HCT116 (cell line): ENCODE data around the gene RASSF7. TPM values are rescaled to one million over a fixed set of nuclear protein-coding genes. Genes with fewer than 3 reads are reported as not detected.

Experiments
- ATAC-seq: fragments of 200-7000 bp; cut with Tn5 transposase; 2 replicates; pipeline ENCODE4 v1.9.1; 2020; ENCODE audit warnings: mild to moderate bottlenecking, moderate library complexity
- BruUV-seq: library from RNA; stranded (reverse); fragments of 400-500 nt; replicated peaks from 2 replicates; lab custom pipeline; 2021; lab: Mats Ljungman, UMichigan
- CTCF ChIA-PET: fragments of 300-600 bp; sonication (Branson Sonifier 250); formaldehyde crosslinking; loops from one replicate; lab custom pipeline; 2021; ENCODE audit warnings: antibody characterized with exemption; lab: Charles Lee
- POLR2A ChIA-PET: fragments of 300-600, 350-600 bp; sonication (Branson Sonifier 250); formaldehyde crosslinking; loops from one replicate; lab custom pipeline; 2021; ENCODE audit warnings: antibody characterized with exemption; lab: Charles Lee
- RAD21 ChIA-PET, 2 experiments: fragments of 300-600 bp; sonication (Branson Sonifier 250); formaldehyde crosslinking; loops; one replicate each; lab custom pipeline; 2023; ENCODE audit warnings: low total read pairs in 2 of 2; ENCODE audit not compliant: uncharacterized antibody in 2 of 2, unreplicated experiment in 2 of 2, low non-redundant PET in 1 of 2; lab: Charles Lee
- DNase-seq: peaks from one replicate; pipeline ENCODE4 v3.0.0-alpha.2; 2010; ENCODE audit warnings: low read depth, low spot score
- H2AFZ ChIP-seq: fragments of 200-600 bp; shearing (Covaris generic), sonication (generic); 2 replicates; pipeline ENCODE4 v1.6.1; 2017; ENCODE audit warnings: low read depth, mixed run types, mixed read lengths, antibody characterized with exemption, low read length; ENCODE audit not compliant: poor library complexity, severe bottlenecking
- H3K27ac ChIP-seq: 2 replicates; pipeline ENCODE4 v1.5.1; 2012; ENCODE audit warnings: low read depth, low read length
- H3K27me3 ChIP-seq: fragments of 200-600 bp; sonication (generic); 2 replicates; pipeline ENCODE4 v1.6.1; 2016; ENCODE audit warnings: mixed run types, low read length, mixed read lengths; ENCODE audit not compliant: insufficient read depth
- H3K36me3 ChIP-seq, 2 experiments: fragments of 200-500 bp in 1 of 2; fragments of 200-600 bp in 1 of 2; sonication (Bioruptor generic) in 1 of 2; sonication (generic) in 1 of 2; 2 replicates each; pipeline versions ENCODE4 v1.5.1 to v1.6.1; 2014 to 2016; ENCODE audit warnings: low read length in 2 of 2, inconsistent platforms in 1 of 2, mixed read lengths in 1 of 2, mixed run types in 1 of 2; ENCODE audit not compliant: insufficient read depth in 2 of 2, control insufficient read depth in 1 of 2
- H3K4me1 ChIP-seq, 2 experiments: fragments of 200-600 bp in 1 of 2; sonication (generic) in 1 of 2; 2 replicates each; pipeline versions ENCODE4 v1.5.1 to v1.6.1; 2012 to 2017; ENCODE audit warnings: low read length in 2 of 2, inconsistent platforms in 1 of 2, mild to moderate bottlenecking in 1 of 2, mixed read lengths in 1 of 2, mixed run types in 1 of 2, moderate library complexity in 1 of 2; ENCODE audit not compliant: insufficient read depth in 2 of 2, control insufficient read depth in 1 of 2
- H3K4me2 ChIP-seq: fragments of 200-600 bp; sonication (generic); 2 replicates; pipeline ENCODE4 v1.6.1; 2017; ENCODE audit warnings: mixed run types, low read length, mixed read lengths
- H3K4me3 ChIP-seq, 2 experiments: fragments of 200-600 bp in 1 of 2; sonication (generic) in 1 of 2; replicated peaks in 1 of 2; 2 replicates each; pipeline ENCODE4 v1.5.1; 2011 to 2016; ENCODE audit warnings: low read length in 2 of 2, control low read depth in 1 of 2, low read depth in 1 of 2, mild to moderate bottlenecking in 1 of 2, mixed read lengths in 1 of 2, mixed run types in 1 of 2
- H3K79me2 ChIP-seq: fragments of 200-600 bp; sonication (generic); 2 replicates; pipeline ENCODE4 v1.6.1; 2017; ENCODE audit warnings: mild to moderate bottlenecking, mixed run types, low read length, moderate library complexity, mixed read lengths; ENCODE audit not compliant: insufficient read depth
- H3K9ac ChIP-seq: fragments of 200-600 bp; sonication (generic); 2 replicates; pipeline ENCODE4 v1.6.1; 2016; ENCODE audit warnings: low read length, mixed read lengths
- H3K9me2 ChIP-seq: fragments of 200-600 bp; sonication (generic), shearing (Covaris generic); 2 replicates; pipeline ENCODE4 v1.6.1; 2017; ENCODE audit warnings: mixed run types, mild to moderate bottlenecking, moderate library complexity; ENCODE audit not compliant: insufficient read depth
- H3K9me3 ChIP-seq, 2 experiments: fragments of 200-500 bp in 1 of 2; fragments of 200-600 bp in 1 of 2; sonication (Bioruptor generic) in 1 of 2; sonication (generic) in 1 of 2; 2 replicates each; pipeline ENCODE4 v1.6.1; 2014 to 2017; ENCODE audit warnings: low read length in 2 of 2, mixed read lengths in 2 of 2, inconsistent platforms in 1 of 2, low read depth in 1 of 2, mild to moderate bottlenecking in 1 of 2, mixed run types in 1 of 2, moderate library complexity in 1 of 2; ENCODE audit not compliant: control insufficient read depth in 1 of 2, insufficient read depth in 1 of 2
- H4K20me1 ChIP-seq: fragments of 200-600 bp; sonication (generic), shearing (Covaris generic); 2 replicates; pipeline ENCODE4 v1.6.1; 2017; ENCODE audit warnings: mixed run types, mild to moderate bottlenecking, moderate library complexity; ENCODE audit not compliant: insufficient read depth
- ATF3 ChIP-seq: IDR thresholded peaks from 2 replicates; pipeline ENCODE4 v1.6.1; 2012
- CBX3 ChIP-seq: IDR thresholded peaks from 2 replicates; pipeline ENCODE4 v1.6.1; 2012; ENCODE audit warnings: low read depth
- CEBPB ChIP-seq: IDR thresholded peaks from 2 replicates; pipeline ENCODE4 v1.6.1; 2012; ENCODE audit warnings: low read depth
- EGR1 ChIP-seq: IDR thresholded peaks from 2 replicates; pipeline ENCODE4 v1.6.1; 2012; ENCODE audit warnings: low read depth
- ELF1 ChIP-seq: IDR thresholded peaks from 2 replicates; pipeline ENCODE4 v1.6.1; 2012; ENCODE audit warnings: low read depth, borderline replicate concordance
- EZH2phosphoT487 ChIP-seq: fragments of 200-600 bp; IDR thresholded peaks from 2 replicates; pipeline ENCODE4 v1.6.1; 2018; ENCODE audit warnings: antibody characterized with exemption, borderline replicate concordance
- FOSL1 ChIP-seq: IDR thresholded peaks from 2 replicates; pipeline ENCODE4 v1.6.1; 2012; ENCODE audit warnings: low read depth
- JUND ChIP-seq: IDR thresholded peaks from 2 replicates; pipeline ENCODE4 v1.6.1; 2012
- POLR2A ChIP-seq: IDR thresholded peaks from 2 replicates; pipeline ENCODE4 v1.7.0; 2011; ENCODE audit warnings: borderline replicate concordance; ENCODE audit not compliant: insufficient read depth, insufficient read length; ENCODE audit errors: extremely low read depth
- POLR2AphosphoS5 ChIP-seq: IDR thresholded peaks from 2 replicates; pipeline ENCODE4 v1.6.1; 2011; ENCODE audit warnings: mild to moderate bottlenecking, low read depth, low read length, moderate library complexity
- RAD21 ChIP-seq: IDR thresholded peaks from 2 replicates; pipeline ENCODE4 v1.6.1; 2012; ENCODE audit warnings: low read depth, mild to moderate bottlenecking
- SP1 ChIP-seq: IDR thresholded peaks from 2 replicates; pipeline ENCODE4 v1.6.1; 2012; ENCODE audit warnings: low read depth
- SRF ChIP-seq: IDR thresholded peaks from 2 replicates; pipeline ENCODE4 v1.6.1; 2012; ENCODE audit warnings: low read depth
- YY1 ChIP-seq: IDR thresholded peaks from 2 replicates; pipeline ENCODE4 v1.6.1; 2011; ENCODE audit warnings: low read length, low read depth, moderate library complexity, mild to moderate bottlenecking; ENCODE audit not compliant: insufficient replicate concordance; ENCODE audit errors: extremely low read depth
- ZBTB33 ChIP-seq: IDR thresholded peaks from 2 replicates; pipeline ENCODE4 v1.6.1; 2011; ENCODE audit warnings: mild to moderate bottlenecking, low read length, moderate library complexity; ENCODE audit not compliant: insufficient replicate concordance; ENCODE audit errors: extremely low read depth
- ZFX ChIP-seq: fragments of 450-650 bp; IDR thresholded peaks from 2 replicates; pipeline ENCODE4 v1.6.1; 2017
- ZNF274 ChIP-seq: fragments of 200-500 bp; sonication (Bioruptor generic); IDR thresholded peaks from 2 replicates; pipeline ENCODE4 v1.6.1; 2014; ENCODE audit warnings: mild to moderate bottlenecking, low read depth, low read length, inconsistent platforms
- intact Hi-C: fragments of 100-400 bp; cut with micrococcal nuclease; formaldehyde crosslinking; loops from 2 replicates; pipeline ENCODE4 v1.10.0; 2022
- total RNA-seq: library from RNA; stranded (reverse); gene quantifications from one replicate; pipeline ENCODE4 v1.2.1, GENCODE V29; 2021; ENCODE audit not compliant: unreplicated experiment
- TF ChIP-seq, protein P1 (sequence below): IDR thresholded peaks from 2 replicates; pipeline ENCODE4 v1.6.1; 2012; ENCODE audit warnings: low read depth
- TF ChIP-seq, protein P2 (sequence below), 3 experiments: fragments of 200-600 bp in 1 of 3; sonication (generic) in 1 of 3; IDR thresholded peaks in 2 of 3; conservative IDR thresholded peaks in 1 of 3; 2 replicates each; pipeline ENCODE4 v1.5.1; 2012 to 2017; ENCODE audit warnings: low read depth in 2 of 3, low read length in 2 of 3, antibody characterized with exemption in 1 of 3, borderline replicate concordance in 1 of 3, control low read depth in 1 of 3, mild to moderate bottlenecking in 1 of 3, mixed read lengths in 1 of 3, mixed run types in 1 of 3, moderate library complexity in 1 of 3; ENCODE audit not compliant: insufficient read depth in 1 of 3
- TF ChIP-seq, protein P3 (sequence below): IDR thresholded peaks from 2 replicates; pipeline ENCODE4 v1.6.1; 2012

RASSF7 gene
- total RNA-seq, 1 experiment from 2014 or later, result 35.9 TPM

DNA sequence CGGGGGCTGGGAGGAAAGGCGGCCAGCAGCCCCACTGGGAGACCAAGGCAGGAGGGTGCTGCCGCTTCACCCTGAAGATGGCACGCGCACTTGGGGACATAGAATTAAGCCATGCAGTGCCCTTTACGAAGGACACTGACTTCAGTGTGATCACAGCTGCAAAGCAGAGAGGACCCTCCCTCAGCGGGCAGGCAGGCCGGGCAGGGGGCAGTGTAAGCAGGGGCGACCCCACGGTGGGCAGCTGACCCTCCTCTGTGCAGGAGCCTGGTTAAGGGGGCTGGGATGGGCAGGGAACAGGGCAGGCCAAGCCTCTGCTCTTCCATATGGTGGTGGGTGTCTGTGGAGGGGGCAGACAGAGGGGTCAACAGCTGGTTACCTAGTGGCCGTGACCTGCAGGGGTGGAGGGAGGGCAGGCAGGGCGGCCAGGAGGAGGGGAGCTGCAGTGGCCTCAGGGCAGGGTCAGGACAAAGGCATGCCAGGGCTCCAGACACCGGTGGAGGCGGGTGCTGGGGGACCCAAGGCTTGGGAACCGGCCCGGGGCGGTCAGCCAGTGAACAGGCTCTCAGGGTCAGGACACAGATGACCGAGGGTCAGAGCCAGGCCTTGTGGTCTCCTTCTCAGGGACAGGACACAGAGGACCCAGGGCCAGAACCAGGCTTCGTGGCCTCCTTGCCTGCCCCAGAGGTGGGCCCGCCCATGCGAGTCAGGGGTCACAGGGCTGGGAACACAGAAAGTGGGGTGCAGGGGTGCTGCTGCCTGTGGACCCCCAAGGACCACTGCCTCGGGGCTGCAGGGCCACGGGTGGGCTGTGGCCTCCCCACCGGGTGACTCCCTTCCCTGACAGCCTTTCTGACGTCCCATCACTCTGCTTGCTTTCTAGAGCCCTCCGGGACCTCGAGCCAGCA lies 7.4 kb upstream of the RASSF7 start:
- TF ChIP-seq YY1, result no peak
- no peak for TF ChIP-seq SRF
- TF ChIP-seq, protein P1, sequence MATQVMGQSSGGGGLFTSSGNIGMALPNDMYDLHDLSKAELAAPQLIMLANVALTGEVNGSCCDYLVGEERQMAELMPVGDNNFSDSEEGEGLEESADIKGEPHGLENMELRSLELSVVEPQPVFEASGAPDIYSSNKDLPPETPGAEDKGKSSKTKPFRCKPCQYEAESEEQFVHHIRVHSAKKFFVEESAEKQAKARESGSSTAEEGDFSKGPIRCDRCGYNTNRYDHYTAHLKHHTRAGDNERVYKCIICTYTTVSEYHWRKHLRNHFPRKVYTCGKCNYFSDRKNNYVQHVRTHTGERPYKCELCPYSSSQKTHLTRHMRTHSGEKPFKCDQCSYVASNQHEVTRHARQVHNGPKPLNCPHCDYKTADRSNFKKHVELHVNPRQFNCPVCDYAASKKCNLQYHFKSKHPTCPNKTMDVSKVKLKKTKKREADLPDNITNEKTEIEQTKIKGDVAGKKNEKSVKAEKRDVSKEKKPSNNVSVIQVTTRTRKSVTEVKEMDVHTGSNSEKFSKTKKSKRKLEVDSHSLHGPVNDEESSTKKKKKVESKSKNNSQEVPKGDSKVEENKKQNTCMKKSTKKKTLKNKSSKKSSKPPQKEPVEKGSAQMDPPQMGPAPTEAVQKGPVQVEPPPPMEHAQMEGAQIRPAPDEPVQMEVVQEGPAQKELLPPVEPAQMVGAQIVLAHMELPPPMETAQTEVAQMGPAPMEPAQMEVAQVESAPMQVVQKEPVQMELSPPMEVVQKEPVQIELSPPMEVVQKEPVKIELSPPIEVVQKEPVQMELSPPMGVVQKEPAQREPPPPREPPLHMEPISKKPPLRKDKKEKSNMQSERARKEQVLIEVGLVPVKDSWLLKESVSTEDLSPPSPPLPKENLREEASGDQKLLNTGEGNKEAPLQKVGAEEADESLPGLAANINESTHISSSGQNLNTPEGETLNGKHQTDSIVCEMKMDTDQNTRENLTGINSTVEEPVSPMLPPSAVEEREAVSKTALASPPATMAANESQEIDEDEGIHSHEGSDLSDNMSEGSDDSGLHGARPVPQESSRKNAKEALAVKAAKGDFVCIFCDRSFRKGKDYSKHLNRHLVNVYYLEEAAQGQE, result no peak
- no peak for TF ChIP-seq JUND
- TF ChIP-seq FOSL1, result no peak
- no peak for TF ChIP-seq POLR2AphosphoS5
- TF ChIP-seq CEBPB, result no peak
- TF ChIP-seq CBX3, result no peak
- no peak for TF ChIP-seq ZFX
- TF ChIP-seq, protein P2, sequence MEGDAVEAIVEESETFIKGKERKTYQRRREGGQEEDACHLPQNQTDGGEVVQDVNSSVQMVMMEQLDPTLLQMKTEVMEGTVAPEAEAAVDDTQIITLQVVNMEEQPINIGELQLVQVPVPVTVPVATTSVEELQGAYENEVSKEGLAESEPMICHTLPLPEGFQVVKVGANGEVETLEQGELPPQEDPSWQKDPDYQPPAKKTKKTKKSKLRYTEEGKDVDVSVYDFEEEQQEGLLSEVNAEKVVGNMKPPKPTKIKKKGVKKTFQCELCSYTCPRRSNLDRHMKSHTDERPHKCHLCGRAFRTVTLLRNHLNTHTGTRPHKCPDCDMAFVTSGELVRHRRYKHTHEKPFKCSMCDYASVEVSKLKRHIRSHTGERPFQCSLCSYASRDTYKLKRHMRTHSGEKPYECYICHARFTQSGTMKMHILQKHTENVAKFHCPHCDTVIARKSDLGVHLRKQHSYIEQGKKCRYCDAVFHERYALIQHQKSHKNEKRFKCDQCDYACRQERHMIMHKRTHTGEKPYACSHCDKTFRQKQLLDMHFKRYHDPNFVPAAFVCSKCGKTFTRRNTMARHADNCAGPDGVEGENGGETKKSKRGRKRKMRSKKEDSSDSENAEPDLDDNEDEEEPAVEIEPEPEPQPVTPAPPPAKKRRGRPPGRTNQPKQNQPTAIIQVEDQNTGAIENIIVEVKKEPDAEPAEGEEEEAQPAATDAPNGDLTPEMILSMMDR (IDR thresholded peaks at IDR 0.05 in 2 of 3, conservative IDR thresholded peaks at IDR 0.05 in 1 of 3; ENCODE audit: borderline replicate concordance in 1 of 3, insufficient read depth in 1 of 3, low read depth in 2 of 3, low read length in 2 of 3), result no peak
- TF ChIP-seq SP1, result no peak
- TF ChIP-seq ZNF274, result no peak
- no peak for TF ChIP-seq ZBTB33
- no peak for TF ChIP-seq ELF1
- TF ChIP-seq ATF3, result no peak
- TF ChIP-seq, protein P3, sequence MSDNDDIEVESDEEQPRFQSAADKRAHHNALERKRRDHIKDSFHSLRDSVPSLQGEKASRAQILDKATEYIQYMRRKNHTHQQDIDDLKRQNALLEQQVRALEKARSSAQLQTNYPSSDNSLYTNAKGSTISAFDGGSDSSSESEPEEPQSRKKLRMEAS, result no peak
- TF ChIP-seq EZH2phosphoT487, result no peak
- TF ChIP-seq EGR1, result no peak
- TF ChIP-seq POLR2A, result no peak
- no peak for TF ChIP-seq RAD21
- Histone ChIP-seq H3K27ac (no peak overlapping the region; the same call in 1 of the 2 replicates), H2AFZ (no peak overlapping the region), H3K9me3 (no peaks in the 10 kb centered on the region), H3K79me2 (no peaks in the 10 kb centered on the region), H4K20me1 (no peaks in the 10 kb centered on the region), H3K36me3 (no peaks in the 10 kb centered on the region), H3K9ac (no peak overlapping the region), H3K9me2 (no peaks in the 10 kb centered on the region), H3K27me3 (no peaks in the 10 kb centered on the region), H3K4me3 (no peak overlapping the region), H3K4me2 (no peak overlapping the region), H3K4me1 (peaks cover 5 to 22% of the 10 kb centered on the region in 2 experiments; a peak in 3 of 4 replicates)
- ATAC-seq (no peak), DNase-seq (no peak)
- CTCF ChIA-PET, result no interaction called here
- intact Hi-C loops, result no loop called here
- no TSS peak for BruUV-seq
- POLR2A ChIA-PET, result no interaction called here
- RAD21 ChIA-PET, result no interaction called here
